IPS-NIHi7 (cell line): ENCODE results near the gene HTT-AS.
"Not testable (repeated sequence)": the region's sequence is repeated elsewhere in the genome, so short reads cannot be mapped to it uniquely, and the experiment has no call there.

Experiments
- DNase-seq: peaks from one replicate; pipeline ENCODE4 v3.0.0; 2012; ENCODE audit warnings: mixed read lengths; ENCODE audit errors: extremely low spot score

The HTT-AS gene

DNA sequence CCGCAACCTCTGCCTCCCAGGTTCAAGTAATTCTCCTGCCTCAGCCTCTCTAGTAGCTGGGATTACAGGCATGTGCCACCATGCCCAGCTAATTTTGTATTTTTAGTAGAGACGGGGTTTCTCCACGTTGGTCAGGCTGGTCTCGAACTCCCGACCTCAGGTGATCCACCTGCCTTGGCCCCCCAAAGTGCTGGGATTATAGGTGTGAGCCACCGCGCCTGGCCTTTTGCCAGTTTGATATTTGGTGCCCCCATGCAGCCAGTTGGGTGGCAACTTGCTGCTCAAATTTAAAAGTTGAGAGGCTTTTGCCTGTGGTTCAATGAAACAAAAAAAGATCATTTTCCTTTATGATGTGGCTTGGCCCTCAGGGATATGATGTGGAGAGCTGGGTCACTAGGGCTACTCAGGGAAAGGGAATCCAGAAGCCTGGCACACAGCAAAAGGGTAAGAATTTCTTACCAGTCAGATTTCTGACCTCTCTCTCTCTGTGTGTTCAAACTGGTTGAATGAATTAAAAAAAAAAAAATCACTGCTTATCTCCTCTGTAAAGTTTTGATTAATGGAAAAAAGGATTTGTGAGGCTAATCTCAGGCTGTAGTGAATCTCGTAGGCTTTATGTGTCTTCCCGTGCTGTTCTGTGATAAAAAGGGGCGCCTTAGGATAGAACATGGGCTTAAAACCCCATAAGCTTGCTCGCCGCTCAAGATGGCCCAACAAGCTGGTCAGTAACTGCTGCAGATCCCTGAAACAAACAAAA lies 23.0 kb downstream of the HTT-AS start:
- not testable (repeated sequence) for DNase-seq

- DNase-seq = peak; percentile 68
Measured at GRCh38 chr4:3047464-3048286, 26.7 kb downstream of the HTT-AS start.

GRCh38 chr4:3046623-3047022 lies 27.7 kb downstream of the HTT-AS start:
- no peak for DNase-seq

DNA sequence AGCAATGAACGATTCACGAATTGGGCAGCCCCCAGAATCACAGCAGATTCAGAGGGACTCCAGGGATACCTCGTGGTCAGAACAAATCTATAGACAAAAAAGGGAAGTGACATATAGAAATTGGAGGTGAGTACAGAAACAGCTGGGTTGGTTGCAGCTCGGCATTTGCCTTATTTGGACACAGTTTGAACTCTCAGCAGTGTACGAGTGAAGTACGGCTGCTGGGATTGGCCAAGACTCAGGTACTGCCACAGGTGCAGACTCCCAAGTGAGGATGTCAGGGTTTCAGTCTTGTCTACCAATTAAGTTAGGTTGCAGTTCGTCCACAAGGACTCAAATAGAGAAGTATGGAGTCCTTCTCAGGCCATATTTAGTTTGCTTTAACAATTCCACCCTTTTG lies 28.2 kb downstream of the HTT-AS start:
- no peak for DNase-seq

GRCh38 chr4:3044870-3045819 lies 29.2 kb downstream of the HTT-AS start:
- no peak for DNase-seq

- no peak for DNase-seq
Measured at GRCh38 chr4:3043282-3044020, 30.9 kb downstream of the HTT-AS start.

- no peak for DNase-seq
Measured at GRCh38 chr4:3042226-3042625, 32.1 kb downstream of the HTT-AS start.

GRCh38 chr4:3041192-3042142 lies 32.9 kb downstream of the HTT-AS start:
- DNase-seq = no peak

GRCh38 chr4:3040452-3041191 lies 33.7 kb downstream of the HTT-AS start:
- DNase-seq = no peak

- no peak for DNase-seq
Measured at GRCh38 chr4:3039706-3040366, 34.5 kb downstream of the HTT-AS start.

DNA sequence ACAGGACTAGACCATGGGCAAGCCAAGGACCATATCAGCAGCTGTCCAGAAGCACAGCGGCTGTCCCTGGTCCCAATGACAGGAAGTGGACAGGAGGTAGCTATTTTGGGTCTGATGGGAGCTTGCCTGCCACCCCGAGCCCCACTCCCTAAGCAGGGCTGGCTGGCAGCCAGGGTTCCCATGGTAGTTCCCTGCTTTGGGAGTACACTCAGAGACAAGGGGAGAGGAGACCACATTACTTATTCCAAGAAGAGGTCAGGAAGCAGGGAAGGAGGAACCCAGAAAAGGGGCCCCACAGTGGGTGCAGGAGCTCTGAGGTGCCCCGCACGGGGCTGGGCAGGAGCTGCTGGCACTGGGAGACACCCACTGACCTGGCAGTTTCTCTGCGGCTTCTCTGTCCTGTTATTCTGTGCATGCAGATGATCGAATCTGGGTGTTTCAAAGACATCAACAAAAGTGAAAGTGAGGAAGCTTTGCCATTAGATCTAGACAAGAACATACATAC lies 36.3 kb downstream of the HTT-AS start:
- DNase-seq = no peak

DNA sequence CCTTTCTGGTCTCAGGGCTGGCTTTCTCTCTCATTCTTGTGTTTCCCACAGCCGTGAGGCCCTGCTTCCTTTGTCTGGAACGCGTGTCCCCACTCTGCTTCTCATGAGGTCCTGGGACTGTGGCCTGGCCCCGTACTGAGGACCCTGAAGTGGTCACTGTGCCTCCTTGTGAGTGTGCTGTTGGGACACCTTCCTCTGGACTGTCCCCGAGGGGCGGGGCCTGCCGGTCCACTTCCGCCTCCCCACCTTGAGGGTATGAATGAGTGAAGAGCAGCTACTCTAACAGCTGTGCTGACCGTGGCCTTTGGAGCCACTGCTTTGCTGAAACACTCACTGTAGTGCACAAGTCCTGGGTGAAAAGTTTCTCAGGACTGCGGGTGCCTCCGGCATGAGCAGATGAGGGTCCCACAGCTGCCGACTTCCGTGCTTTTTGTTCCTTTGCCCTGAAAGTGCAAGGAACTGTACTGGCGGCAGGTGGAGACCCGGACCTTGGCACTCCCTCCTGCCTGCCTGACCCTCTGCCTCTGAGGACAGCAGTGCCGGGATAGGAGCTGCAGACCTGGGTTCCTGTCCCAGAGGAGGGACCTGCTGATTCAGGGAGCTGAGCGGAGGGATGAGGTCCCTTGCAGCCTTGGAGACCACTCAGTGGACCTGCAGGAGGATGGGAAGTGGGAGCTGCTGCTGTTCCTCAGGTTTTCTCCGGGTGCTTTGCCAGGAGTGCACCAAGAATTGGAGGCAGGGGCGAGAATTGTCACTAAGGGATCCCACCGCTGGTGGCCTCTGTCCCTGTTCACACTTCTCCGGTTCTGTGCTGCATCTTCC lies 38.0 kb downstream of the HTT-AS start:
- no peak for DNase-seq

DNA sequence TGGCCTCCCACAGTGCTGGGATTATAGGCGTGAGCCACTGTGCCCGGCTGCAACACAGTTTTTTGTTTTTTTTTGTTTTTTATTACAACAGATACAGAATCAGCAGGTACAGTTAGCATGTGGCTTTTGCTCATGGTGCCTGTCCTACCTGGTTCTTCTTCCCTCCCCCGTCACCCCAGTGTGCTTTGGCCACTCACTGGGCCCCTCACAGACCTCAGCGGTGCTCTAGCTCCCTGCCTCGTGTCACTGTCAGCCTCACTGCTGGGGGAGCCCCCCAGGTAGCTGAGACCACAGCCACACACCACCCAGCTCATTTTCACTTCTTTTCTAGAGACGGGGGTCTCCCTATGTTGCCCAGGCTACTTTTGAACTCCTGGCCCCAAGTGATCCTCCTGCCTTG lies 38.7 kb downstream of the HTT-AS start:
- no peak for DNase-seq

GRCh38 chr4:3035249-3035648 lies 39.1 kb downstream of the HTT-AS start:
- DNase-seq = no peak

DNA sequence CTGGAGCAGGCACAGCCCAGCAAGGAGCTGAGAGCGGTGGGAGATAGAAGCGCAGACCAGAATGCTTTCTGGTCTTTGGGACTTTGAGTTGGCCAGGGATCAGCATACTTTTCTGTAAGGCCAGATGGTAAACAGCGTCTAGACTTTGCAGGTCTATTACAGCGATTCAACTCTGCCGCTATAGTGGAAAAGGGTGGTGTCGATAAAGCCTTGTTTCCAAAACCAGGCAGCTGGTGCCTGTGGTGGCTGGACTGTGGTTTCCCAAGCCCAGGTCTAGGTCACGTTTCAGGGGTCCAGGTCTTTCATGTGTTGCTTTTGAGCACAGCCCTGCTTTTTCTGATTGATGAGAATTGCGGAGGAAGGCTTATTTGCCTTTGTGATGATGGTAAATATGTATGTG lies 40.1 kb downstream of the HTT-AS start:
- no peak for DNase-seq

DNA sequence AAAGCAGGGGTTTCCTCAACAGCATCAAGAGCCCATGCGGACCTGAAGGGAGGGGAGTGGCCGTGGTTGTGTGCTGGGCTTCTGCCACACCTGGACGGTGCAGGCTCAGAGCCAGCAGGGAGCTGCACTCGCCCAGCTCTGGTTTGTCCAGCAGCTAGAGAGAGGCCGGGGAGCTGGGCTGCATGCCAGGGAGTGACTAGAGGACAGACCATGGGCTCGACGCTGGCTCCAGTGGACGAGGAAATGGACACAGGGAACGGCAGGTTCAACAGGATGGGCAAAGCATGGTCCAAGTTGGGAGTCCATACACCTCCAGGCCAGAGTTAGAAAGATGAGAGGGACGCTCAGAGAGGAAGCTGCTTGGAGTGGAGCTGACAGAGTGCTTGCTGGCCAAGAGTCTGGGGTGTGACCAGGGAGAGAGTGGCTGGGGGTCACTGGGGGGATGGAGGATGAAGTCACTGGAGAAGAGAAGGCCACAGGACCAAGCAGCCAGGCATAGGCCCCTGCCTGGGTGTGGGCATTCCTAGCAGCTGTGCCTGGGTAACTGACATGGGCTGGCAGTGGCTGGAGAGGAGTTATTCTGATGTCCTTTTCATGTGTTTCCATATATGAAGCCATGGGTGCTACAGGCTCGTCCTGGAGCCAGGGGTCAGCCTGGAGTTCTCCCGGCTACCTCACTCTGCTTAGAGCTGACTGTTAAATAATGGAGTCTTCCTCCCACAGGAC lies 42.8 kb downstream of the HTT-AS start:
- DNase-seq = no peak
